Large intestine (tissue), 3 donors: ENCODE measurements around the gene MYH1. TPM values are rescaled to one million over a fixed set of nuclear protein-coding genes. Genes with fewer than 3 reads are reported as not detected.

Source experiments
- DNase-seq, 2 donors: peaks; one replicate each; pipeline versions ENCODE4 v3.0.0 to v3.0.0-alpha.2; 2013
- H3K27ac ChIP-seq: one replicate; pipeline ENCODE4 v1.5.1; 2013; ENCODE audit warnings: low read length
- H3K27me3 ChIP-seq: 2 replicates; pipeline ENCODE4 v1.6.1; 2013; ENCODE audit warnings: low read length; ENCODE audit not compliant: control insufficient read depth, insufficient read depth
- H3K36me3 ChIP-seq: 2 replicates; pipeline ENCODE4 v1.6.1; 2013; ENCODE audit warnings: low read length; ENCODE audit not compliant: control insufficient read depth, insufficient read depth
- H3K4me1 ChIP-seq: one replicate; pipeline ENCODE4 v1.6.1; 2013; ENCODE audit warnings: low read length; ENCODE audit not compliant: control insufficient read depth, insufficient read depth
- H3K4me3 ChIP-seq: one replicate; pipeline ENCODE4 v1.5.1; 2013; ENCODE audit warnings: low read length
- H3K9me3 ChIP-seq: one replicate; pipeline ENCODE4 v1.6.1; 2013; ENCODE audit warnings: mild to moderate bottlenecking, low read depth, low read length, moderate library complexity; ENCODE audit not compliant: control insufficient read depth
- WGBS: methylation state at CpG from one replicate; pipeline ENCODE4 v1.1.5; 2013; ENCODE audit warnings: low lambda C conversion rate; ENCODE audit not compliant: insufficient coverage; 5-methylcytosine and 5-hydroxymethylcytosine counted together
- polyA plus RNA-seq: library from polyadenylated mRNA; unstranded; fragments of 120-200 nt; gene quantifications from one replicate; pipeline ENCODE4 v1.2.1, GENCODE V29; 2013

The MYH1 gene
- polyA plus RNA-seq, 1 donor: 0.01 TPM

DNA sequence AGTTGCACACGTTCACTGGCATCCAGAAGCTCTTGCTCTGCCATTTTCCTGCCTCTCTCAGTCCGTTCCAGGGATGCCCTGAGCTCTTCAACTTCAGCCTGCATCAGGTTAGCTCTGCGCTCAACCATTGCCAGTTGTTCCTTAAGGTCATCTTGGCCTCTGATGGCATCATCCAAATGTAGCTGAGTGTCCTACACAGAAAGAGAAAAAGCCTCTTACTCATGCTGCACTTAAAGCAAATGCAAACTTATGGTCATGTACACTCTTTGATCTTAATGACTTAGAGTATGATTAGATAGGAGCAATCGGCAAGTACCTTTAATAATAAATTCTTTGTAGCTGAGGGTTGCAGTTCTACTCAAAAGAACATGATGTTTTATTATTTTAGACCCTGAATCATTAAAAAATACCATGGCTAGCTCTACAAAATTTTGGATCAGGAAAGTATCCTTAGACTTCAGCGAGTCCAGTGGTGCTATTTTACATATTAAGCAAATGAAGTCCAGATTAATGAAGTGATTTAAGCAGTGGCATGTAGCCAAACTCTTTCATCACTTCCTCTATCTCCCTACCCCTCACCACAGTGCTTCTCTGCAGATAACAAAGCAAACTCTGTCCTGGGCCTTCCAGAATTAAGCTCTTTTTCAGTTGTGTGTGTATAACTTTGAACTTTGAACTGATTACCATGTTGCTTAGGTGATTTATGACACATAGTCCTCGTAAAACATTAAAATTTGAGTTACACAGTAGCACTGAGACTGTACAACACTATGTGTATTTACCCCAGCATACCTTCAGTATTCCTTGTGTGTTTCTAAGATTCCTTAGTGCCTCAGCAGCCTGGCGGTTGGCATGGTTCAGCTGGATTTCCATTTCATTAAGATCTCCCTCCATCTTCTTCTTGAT is 71.1 kb downstream of the MYH1 start:
- 0% methylated on average over 1 of the region's 7 CpGs for WGBS
- H3K36me3 ChIP-seq: no peaks in the 10 kb centered on the region
- peaks cover 21% of the 10 kb centered on the region for H3K4me1 ChIP-seq
- no peak overlapping the region for H3K4me3 ChIP-seq
- H3K27ac ChIP-seq: peak overlapping the region; percentile 38
- peaks cover 2% of the 10 kb centered on the region for H3K27me3 ChIP-seq
- H3K9me3 ChIP-seq: no peaks in the 10 kb centered on the region
- peak; percentile 87 to 96 for DNase-seq

Other genes with a start within 250 kb of the MYH1 start
- 0.04 TPM for gene MYH13, start 145.5 kb downstream of the MYH1 start, polyA plus RNA-seq
- gene MYH8, start 96.6 kb downstream of the MYH1 start, polyA plus RNA-seq: 2.1 TPM
- gene MYH4, start 49.0 kb downstream of the MYH1 start, polyA plus RNA-seq: 0.10 TPM
- gene MYH2, start 31.1 kb upstream of the MYH1 start, polyA plus RNA-seq: 0.03 TPM
- 26.7 TPM for gene MYH3, start 138.8 kb upstream of the MYH1 start, polyA plus RNA-seq
- gene SCO1, start 179.0 kb upstream of the MYH1 start, polyA plus RNA-seq: 43.9 TPM
- gene ADPRM, start 179.1 kb upstream of the MYH1 start, polyA plus RNA-seq: 23.5 TPM
- gene TMEM220, start 211.5 kb upstream of the MYH1 start, polyA plus RNA-seq: 39.7 TPM